Neural progenitor cell (in vitro differentiated cells): ENCODE results near the gene GCNT1.

Experiments used
- EZH2 ChIP-seq: fragments of 200-600 bp; sonication (generic); IDR thresholded peaks from 2 replicates; pipeline ENCODE4 v1.6.1; 2017; ENCODE audit warnings: antibody characterized with exemption, mild to moderate bottlenecking, moderate library complexity
- TF ChIP-seq, protein P1 (sequence below): fragments of 200-600 bp; sonication (generic); IDR thresholded peaks from 2 replicates; pipeline ENCODE4 v1.5.1; 2017; ENCODE audit warnings: antibody characterized with exemption, mild to moderate bottlenecking

DNA sequence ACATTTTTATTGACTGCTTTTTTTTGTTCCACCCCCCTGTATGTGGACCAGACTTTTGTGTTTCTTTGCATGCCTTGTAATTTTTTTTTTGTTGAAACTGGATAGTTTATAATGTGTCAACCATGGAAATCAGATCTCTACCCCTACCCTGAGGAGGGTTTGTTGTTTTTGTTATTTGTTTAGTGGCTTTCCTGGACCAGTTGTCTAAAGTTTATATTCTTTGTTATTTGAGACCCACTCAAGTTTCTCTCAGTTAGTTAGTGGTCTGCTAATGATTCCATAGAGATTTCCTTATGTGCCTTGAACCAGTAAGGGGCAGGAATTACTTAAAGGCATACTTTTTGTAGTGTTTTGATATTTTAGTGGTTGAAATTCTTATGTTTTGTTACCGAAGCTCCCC is 41.1 kb downstream of the GCNT1 start:
- no peak for TF ChIP-seq EZH2
- TF ChIP-seq, protein P1, sequence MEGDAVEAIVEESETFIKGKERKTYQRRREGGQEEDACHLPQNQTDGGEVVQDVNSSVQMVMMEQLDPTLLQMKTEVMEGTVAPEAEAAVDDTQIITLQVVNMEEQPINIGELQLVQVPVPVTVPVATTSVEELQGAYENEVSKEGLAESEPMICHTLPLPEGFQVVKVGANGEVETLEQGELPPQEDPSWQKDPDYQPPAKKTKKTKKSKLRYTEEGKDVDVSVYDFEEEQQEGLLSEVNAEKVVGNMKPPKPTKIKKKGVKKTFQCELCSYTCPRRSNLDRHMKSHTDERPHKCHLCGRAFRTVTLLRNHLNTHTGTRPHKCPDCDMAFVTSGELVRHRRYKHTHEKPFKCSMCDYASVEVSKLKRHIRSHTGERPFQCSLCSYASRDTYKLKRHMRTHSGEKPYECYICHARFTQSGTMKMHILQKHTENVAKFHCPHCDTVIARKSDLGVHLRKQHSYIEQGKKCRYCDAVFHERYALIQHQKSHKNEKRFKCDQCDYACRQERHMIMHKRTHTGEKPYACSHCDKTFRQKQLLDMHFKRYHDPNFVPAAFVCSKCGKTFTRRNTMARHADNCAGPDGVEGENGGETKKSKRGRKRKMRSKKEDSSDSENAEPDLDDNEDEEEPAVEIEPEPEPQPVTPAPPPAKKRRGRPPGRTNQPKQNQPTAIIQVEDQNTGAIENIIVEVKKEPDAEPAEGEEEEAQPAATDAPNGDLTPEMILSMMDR: no peak
